Skeletal muscle cell (primary cell): ENCODE results near the gene FER.

Experiments used
- DNase-seq: peaks from one replicate; pipeline ENCODE4 v3.0.0-alpha.2; 2010; ENCODE audit warnings: low read depth
- H3K4me3 ChIP-seq: 2 replicates; pipeline ENCODE4 v1.5.1; 2011; ENCODE audit warnings: low read depth, mild to moderate bottlenecking, control low read depth, low read length, moderate library complexity

FER gene

GRCh38 chr5:109062664-109063063 is 315.0 kb downstream of the FER start:
- DNase-seq = no peak
- H3K4me3 ChIP-seq = no peak overlapping the region

DNA sequence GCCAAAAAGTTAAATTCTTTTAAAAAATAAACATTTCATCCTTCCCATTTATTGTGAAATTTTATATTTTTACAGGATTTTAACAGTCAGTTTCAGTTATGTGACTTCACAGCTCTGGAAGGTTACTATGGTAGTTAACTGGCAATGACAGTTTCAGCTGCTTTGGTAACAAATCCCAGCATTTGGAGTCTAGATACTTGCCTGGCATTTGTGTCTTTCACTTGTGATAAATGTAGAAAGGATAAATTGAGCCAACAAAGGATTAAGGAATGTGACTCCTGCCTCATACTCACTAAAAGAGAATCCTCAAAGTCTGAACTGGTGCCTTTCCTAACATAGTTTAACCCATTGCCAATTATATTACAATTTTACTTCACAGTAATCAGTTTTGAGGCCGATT is 315.5 kb downstream of the FER start:
- H3K4me3 ChIP-seq = no peak overlapping the region
- no peak for DNase-seq

GRCh38 chr5:109076741-109077140 is 329.0 kb downstream of the FER start:
- no peak for DNase-seq
- H3K4me3 ChIP-seq = no peak overlapping the region

DNA sequence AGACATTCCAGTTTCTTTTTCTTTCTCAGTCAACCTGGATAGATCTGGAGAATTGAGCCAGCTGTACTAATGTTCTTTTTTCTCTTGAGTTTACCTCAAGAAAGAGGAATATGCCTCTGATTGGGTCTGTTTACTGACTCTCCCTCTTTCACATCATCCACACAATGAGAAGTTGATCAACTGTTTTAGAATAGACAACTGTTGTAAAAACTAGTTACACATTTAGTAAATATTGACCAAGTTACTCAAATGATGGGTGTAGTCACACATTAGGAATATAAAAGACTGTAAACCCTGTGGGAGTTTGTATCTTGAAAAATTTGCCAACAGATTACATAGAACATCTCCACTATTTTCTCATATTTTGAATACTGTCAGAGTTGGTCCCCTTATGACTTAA is 330.8 kb downstream of the FER start:
- DNase-seq = no peak
- H3K4me3 ChIP-seq = no peak overlapping the region

DNA sequence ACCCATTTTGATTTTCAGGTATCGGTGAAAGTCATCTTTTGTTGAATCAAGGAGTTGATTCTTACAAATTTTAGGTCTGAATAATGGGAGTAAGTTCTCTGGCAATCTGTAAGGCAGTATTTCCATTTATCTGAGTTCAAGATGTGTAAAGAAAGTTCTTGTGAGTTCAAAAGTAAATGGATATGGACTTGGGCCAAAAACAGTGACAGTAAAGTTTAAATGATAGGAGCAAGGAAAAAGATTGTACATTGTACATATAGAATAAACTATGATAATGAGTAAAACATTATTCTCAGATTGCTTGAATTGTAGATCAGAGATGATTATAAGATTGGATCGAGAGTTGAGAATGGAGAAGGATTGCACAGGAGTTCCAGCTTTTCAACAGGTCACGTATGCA is 332.8 kb downstream of the FER start:
- no peak for DNase-seq
- no peak overlapping the region for H3K4me3 ChIP-seq

- H3K4me3 ChIP-seq = no peak overlapping the region
- no peak for DNase-seq
Observed at GRCh38 chr5:109080896-109081295, 333.2 kb downstream of the FER start.

- no peak overlapping the region for H3K4me3 ChIP-seq
- no peak for DNase-seq
Observed at GRCh38 chr5:109083937-109084336, 336.2 kb downstream of the FER start.

- no peak for DNase-seq
- no peak overlapping the region for H3K4me3 ChIP-seq
Observed at GRCh38 chr5:109089191-109089590, 341.5 kb downstream of the FER start.

DNA sequence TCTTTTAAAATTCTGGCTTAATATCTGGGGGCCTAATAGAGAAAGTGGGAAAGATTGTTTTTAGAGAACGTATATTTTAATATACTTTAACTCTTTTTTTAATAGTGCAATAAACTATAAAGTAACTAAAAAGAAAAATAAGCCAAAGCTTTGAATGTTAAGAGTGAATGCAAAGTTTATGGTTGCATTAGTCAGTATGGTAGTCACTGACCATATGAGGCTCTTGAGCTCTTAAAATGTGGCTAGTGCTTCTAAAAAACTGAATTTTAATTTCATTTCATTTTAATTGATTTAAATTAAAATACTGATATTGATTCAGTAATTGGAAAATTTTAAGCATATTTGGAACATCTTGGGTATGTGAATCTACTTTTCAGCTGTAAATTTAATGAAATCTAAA is 351.4 kb downstream of the FER start:
- no peak for DNase-seq
- H3K4me3 ChIP-seq = no peak overlapping the region

GRCh38 chr5:109100971-109101370 is 353.3 kb downstream of the FER start:
- no peak for DNase-seq
- no peak overlapping the region for H3K4me3 ChIP-seq

DNA sequence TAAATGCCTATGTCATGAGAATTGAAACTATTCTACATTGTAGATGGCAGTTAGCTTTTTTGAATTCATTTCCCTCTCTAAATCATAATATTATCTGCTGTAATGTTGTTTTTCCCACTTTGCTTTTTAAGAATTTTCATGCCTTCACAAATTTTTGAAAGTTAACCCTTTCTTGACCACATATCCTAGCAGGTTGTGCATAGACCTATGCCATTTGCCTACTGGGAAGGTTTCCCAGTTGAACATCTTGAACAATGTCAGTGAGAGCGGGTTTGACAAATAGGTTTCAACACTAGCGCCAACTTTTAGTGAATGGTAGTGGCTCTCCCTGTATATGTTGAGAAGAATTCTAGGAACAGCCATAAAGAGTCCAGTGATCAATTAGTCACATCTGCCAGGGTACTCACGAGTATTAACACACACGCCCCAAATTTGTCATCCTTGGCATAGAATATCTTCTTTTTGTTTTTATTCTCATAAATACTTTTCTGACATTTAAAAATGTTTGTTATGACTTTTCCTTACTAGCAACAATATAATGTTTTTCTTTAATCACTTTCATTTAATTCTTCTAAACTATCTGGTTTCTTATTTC is 354.5 kb downstream of the FER start:
- H3K4me3 ChIP-seq = no peak overlapping the region
- DNase-seq = no peak

GRCh38 chr5:109105631-109106267 is 358.1 kb downstream of the FER start:
- H3K4me3 ChIP-seq = peak overlapping the region; percentile 16
- peak; percentile 77 for DNase-seq

- DNase-seq = no peak
- no peak overlapping the region for H3K4me3 ChIP-seq
Observed at GRCh38 chr5:109111680-109112079, 364.0 kb downstream of the FER start.

GRCh38 chr5:109113608-109114007 is 365.9 kb downstream of the FER start:
- DNase-seq = no peak
- H3K4me3 ChIP-seq = no peak overlapping the region

DNA sequence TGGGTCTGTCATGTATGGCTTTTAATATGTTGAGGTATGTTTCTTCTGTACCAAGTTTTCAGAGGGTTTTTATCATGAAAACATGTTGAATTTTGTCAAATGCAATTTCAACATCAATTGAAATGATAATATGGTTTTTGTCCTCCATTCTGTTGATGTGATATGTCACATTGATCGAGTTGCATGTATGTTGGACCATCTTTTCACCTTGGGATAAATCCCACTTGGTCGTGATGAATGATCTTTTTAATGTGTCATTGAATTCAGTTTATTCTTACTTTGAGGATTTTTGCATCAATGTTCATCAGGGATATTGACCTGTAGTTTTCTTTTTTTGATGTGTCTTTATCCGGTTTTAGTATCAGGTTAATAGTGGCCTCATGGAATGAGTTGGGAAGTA is 373.5 kb downstream of the FER start:
- H3K4me3 ChIP-seq = no peak overlapping the region
- no peak for DNase-seq

DNA sequence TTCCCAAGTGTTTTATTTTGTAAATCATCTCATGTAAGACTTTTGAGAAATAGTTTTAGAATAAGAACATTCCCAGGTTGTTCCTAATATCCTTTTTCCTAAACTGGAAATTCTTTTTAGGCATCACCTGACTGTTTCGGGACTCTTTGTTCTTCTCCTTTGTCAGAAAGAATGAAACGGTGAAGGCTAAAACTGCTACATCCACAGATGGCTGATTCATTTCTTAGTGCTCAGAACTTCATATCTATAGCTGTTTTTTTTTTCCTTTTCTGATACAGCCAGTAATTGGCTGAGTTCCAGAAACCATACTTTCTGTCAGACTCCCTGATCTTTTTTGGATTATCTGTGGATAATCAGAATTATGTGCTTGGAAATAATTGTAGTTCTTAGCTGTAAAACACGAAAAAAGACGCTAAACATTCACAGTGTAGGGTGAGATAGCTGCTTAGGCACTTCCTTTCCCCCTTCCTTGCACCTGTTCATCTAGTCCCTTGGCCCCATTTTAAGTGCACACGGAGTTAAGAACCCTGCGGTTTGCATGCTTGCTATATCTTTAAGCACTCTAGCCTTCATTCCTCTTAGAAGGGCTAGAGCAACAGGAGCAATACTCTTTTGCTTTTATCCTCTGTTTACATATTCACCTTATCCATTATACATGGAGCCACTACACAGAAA is 378.2 kb downstream of the FER start:
- no peak overlapping the region for H3K4me3 ChIP-seq
- no peak for DNase-seq

- no peak overlapping the region for H3K4me3 ChIP-seq
- DNase-seq = no peak
Observed at GRCh38 chr5:109126481-109126880, 378.8 kb downstream of the FER start.

DNA sequence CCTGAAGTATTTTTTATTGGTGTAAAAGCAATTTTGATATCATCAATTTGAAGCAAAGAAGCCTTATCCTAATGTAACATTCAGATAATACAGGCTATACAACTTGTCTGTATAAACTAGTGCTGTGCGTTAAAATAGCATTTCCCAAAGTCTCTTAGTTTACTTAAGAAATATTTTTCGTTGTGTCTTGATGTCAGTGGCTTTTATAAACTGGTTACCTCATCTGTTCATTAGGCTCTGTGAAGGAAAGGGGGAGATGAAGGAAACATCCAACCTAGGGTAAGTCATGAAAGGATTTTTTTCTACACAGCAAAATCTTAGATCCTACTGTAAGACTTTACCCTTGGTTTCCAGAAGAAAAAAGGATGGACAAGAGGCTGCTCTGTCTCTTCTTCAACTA is 389.2 kb downstream of the FER start:
- DNase-seq = no peak
- no peak overlapping the region for H3K4me3 ChIP-seq

DNA sequence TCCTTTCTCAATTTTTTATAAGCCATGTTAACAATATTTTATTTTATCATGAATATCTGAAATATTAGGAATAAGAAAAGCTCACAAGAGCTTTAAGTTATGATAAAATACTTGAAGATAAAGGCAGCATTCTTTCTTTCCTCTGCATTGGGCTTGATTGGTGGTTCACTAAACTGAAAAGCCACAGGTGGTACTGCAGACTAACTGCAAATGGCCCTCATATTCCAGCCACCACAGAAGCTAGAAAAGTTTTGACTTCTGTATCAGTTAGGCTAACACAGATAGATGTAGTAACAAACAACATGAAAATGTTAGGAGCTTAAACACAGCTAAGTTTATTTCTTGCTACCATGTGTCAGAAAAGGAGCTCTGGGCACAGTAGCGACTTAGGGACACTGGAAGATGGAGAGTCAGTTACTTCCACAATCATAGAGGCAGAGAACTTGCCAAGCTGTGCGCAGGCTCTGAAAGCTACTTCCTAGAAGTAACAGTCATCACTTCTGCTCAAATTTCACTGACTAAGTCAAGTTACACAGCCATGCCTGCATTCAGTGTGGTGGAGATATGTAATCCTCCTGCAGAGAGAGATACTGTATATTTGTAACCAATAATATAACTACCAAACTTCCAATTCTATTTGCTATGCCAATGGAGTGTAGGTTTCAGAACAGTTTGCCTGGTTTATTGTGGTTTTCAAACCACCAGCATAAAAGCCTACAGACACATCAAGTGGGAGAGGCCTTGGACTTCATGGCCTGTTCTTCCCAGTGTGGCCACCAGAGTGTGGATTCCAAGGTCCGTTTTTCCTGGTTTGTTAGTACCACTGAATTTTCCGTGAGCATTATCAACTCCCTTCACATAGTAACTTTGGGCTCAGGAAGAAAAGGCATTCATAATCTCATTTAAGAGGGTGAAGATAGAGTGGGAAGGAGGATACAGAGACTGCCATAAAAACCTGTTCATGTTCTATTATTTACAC is 393.8 kb downstream of the FER start:
- no peak overlapping the region for H3K4me3 ChIP-seq
- DNase-seq = no peak

- DNase-seq = no peak
- H3K4me3 ChIP-seq = no peak overlapping the region
Observed at GRCh38 chr5:109143031-109143430, 395.3 kb downstream of the FER start.
